Activated CD8-positive, alpha-beta memory T cell treated with anti-CD3 and anti-CD28 coated beads, Interleukin-2, amount 50 U/mL, for 24 hours (primary cell): ENCODE data around the gene TRIM51.
"Not testable (repeated sequence)": the region's sequence is repeated elsewhere in the genome, so short reads cannot be mapped to it uniquely, and the experiment has no call there.

ENCODE experiments used
- DNase-seq: peaks from one replicate; pipeline ENCODE4 v3.0.0-alpha.2; 2020; ENCODE audit errors: extremely low read depth

The TRIM51 gene

GRCh38 chr11:55882997-55883396, at the start of gene TRIM51:
TSS of gene TRIM51 (plus strand) at chr11:55883297. CDS start at chr11:55885429, 2,132 bp downstream.
- not testable (repeated sequence) for DNase-seq

- DNase-seq = no peak
Measured at GRCh38 chr11:55838452-55838851, 44.6 kb upstream of the TRIM51 start, which contains the start of gene OR5D16. TSS of gene OR5D16 (plus strand) at chr11:55838752. CDS start at chr11:55838752, 0 bp downstream.

GRCh38 chr11:55847453-55847852, 35.6 kb upstream of the TRIM51 start:
- DNase-seq = no peak

- DNase-seq = no peak
Measured at GRCh38 chr11:55849037-55849436, 34.1 kb upstream of the TRIM51 start.

- DNase-seq = no peak
Measured at GRCh38 chr11:55852141-55852540, 31.0 kb upstream of the TRIM51 start.

- no peak for DNase-seq
Measured at GRCh38 chr11:55854704-55855103, 28.4 kb upstream of the TRIM51 start.

GRCh38 chr11:55867354-55867753, 15.7 kb upstream of the TRIM51 start:
- DNase-seq = not testable (repeated sequence)

GRCh38 chr11:55872731-55873130, 10.4 kb upstream of the TRIM51 start:
- not testable (repeated sequence) for DNase-seq

GRCh38 chr11:55873146-55873545, 10.0 kb upstream of the TRIM51 start:
- not testable (repeated sequence) for DNase-seq

GRCh38 chr11:55884995-55885394, 1.9 kb downstream of the TRIM51 start:
- not testable (repeated sequence) for DNase-seq

GRCh38 chr11:55885481-55885880, 2.4 kb downstream of the TRIM51 start:
- DNase-seq = not testable (repeated sequence)

GRCh38 chr11:55895216-55895615, 12.1 kb downstream of the TRIM51 start:
- no peak for DNase-seq

GRCh38 chr11:55902308-55902707, 19.2 kb downstream of the TRIM51 start:
- DNase-seq = no peak

- no peak for DNase-seq
Measured at GRCh38 chr11:55914482-55914881, 31.4 kb downstream of the TRIM51 start, which contains the start of gene OR5W2. TSS of gene OR5W2 (minus strand) at chr11:55914582. CDS start at chr11:55914582, 0 bp downstream.

GRCh38 chr11:55920537-55920936, 37.4 kb downstream of the TRIM51 start:
- DNase-seq = no peak

- DNase-seq = no peak
Measured at GRCh38 chr11:55936300-55936699, 53.2 kb downstream of the TRIM51 start, which contains the start of gene OR5I1. TSS of gene OR5I1 (minus strand) at chr11:55936400. CDS start at chr11:55936400, 0 bp downstream.
